Measurements from ENCODE around the gene CUEDC1. TPM values are rescaled to one million over a fixed set of nuclear protein-coding genes. Genes with fewer than 3 reads are reported as not detected.

CUEDC1 gene
- total and polyA plus RNA-seq, 2 of the 13 experiments (the other 11 are each of a cell fraction or from before 2014, with no cell fraction given) = 7.4 to 12.9 TPM

- H2AFZ ChIP-seq (ENCODE audit: low read length) = no peak overlapping the region
- TF ChIP-seq TMF1 (CRISPR knock-in tag; IDR thresholded peaks at IDR 0.05; ENCODE audit: low read depth) = no peak
- peak; percentile 41; the same call in 1 of the 2 replicates for TF ChIP-seq MNT (IDR thresholded peaks at IDR 0.05)
- TF ChIP-seq PATZ1 (CRISPR knock-in tag; IDR thresholded peaks at IDR 0.05) = no peak
- H3K4me2 ChIP-seq (ENCODE audit: low read depth, low read length) = no peak overlapping the region
- intact Hi-C loops (cut with micrococcal nuclease; ENCODE audit: unreplicated experiment) = no loop called here
- DNase-seq (ENCODE audit: low spot score) (no peak), ATAC-seq (no peak; the same call in 2 of the 3 replicates), FAIRE-seq (no peak)
- no peak overlapping the region for H3K4me3 ChIP-seq (replicated peaks in 1 of 3; ENCODE audit: insufficient read depth in 1 of 3, low read depth in 2 of 3, low read length in 3 of 3)
- no TSS peak for BruUV-seq (replicated peaks)
- POLR2A ChIA-PET = no interaction called here
- H3K79me2 ChIP-seq (ENCODE audit: insufficient read depth, low read length) = no peaks in the 10 kb centered on the region
- 84% methylated on average over 7 of the region's 7 CpGs for WGBS (ENCODE audit: low lambda C conversion rate)
- no peaks in the 10 kb centered on the region for H3K9me3 ChIP-seq (ENCODE audit: low read length)
- no peaks in the 10 kb centered on the region for H4K20me1 ChIP-seq (ENCODE audit: insufficient read depth, low read length)
- H3K27me3 ChIP-seq (ENCODE audit: control insufficient read depth in 1 of 2, insufficient read depth in 2 of 2, low read length in 2 of 2) = no peaks in the 10 kb centered on the region
- peaks cover 64% of the 10 kb centered on the region for H3K4me1 ChIP-seq (ENCODE audit: insufficient read depth, low read length)
- no peak overlapping the region for H3K27ac ChIP-seq (ENCODE audit: extremely low read length, insufficient read depth, low read length)
- in situ Hi-C loops (cut with HindIII; ENCODE audit: extremely low pct_ligation_motif_present, low pct_unique_long_range_greater_than_20kb) = no loop called here
- CTCF ChIA-PET (ENCODE audit: low intra/inter-chr PET ratio, low total read pairs) = no interaction called here
- no peak overlapping the region for H3K9ac ChIP-seq (ENCODE audit: insufficient read depth, low read depth, low read length)
- H3K36me3 ChIP-seq (replicated peaks in 1 of 2; ENCODE audit: control insufficient read depth in 1 of 2, insufficient read depth in 2 of 2, low read length in 2 of 2) = no peaks in the 10 kb centered on the region
Observed at GRCh38 chr17:57913575-57914272, 41.5 kb downstream of the CUEDC1 start.

Measured in HepG2 (cell line).